H4 (cell line): Measurements from ENCODE around the gene EIF4E1B. TPM values are rescaled to one million over a fixed set of nuclear protein-coding genes. Genes with fewer than 3 reads are reported as not detected.

ENCODE experiments used
- DNase-seq: peaks from one replicate; pipeline ENCODE4 v3.0.0-alpha.2; 2015; ENCODE audit warnings: low spot score
- total RNA-seq: library from RNA; depleted of rRNA; stranded (reverse); fragments of >200 nt; shearing (Covaris generic); gene quantifications from 2 replicates; pipeline ENCODE4 v1.2.3, GENCODE V29; 2014

Gene EIF4E1B
- total RNA-seq, 1 experiment from 2014 or later, result not detected

DNA sequence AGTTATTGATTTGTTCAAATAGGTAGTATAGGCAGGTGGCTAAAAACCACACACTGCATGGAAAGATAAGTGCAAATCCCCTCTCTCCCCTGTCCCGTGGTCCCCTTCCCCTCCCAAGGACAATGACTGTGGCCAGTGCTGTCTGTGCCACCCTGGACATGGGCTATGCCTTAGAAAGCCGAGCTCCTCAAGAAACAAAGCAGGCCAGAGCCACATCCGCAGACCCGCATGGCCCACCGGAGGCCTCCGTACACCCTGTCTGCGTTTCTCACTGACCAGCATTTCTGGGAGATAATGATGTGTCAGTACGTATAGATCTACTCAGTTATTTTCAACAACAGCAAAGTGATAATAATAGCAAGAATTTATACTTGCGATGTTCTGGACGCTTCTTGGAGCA lies 33.1 kb downstream of the EIF4E1B start:
- DNase-seq, result no peak

DNA sequence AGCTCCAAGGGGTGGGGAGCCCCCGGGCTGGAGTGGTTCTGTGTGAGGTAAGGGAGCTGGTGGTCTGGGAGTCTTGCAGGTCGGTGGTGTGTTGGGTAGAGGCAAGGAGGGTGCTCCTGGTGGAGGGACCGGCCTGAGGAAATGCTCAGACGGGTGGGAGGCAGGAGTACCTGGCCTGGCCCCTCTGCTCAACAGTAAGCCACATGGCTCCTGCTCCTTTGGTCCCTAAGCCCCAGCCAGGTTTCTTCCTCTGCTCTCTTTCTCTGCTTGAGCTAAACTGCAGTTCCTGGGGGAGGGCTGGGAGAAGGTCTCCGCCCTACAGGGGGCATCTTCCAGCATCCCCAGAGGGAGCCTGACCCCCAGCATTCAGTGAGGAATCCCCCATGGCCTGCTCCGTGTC lies 34.0 kb downstream of the EIF4E1B start:
- no peak for DNase-seq

DNA sequence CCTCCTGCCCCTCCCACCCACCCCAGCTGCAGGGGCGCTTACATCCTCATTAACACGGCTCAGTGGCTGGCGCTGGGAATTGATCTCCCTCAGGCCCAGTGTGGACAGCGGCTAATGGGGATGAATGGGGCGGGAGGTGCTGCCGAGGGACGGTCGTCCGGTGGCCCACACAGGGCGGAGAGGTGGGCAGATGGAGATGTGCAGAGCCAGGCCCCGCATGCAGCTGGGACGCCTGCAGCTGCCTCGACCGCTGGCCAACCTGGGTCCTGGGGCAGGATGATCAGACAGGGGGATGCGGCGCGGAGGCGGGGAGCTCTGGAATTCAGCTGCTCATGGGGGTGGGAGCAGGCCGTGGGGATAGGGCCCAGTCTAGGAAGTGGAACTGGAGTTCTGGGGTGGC lies 34.4 kb downstream of the EIF4E1B start:
- DNase-seq, result no peak

- DNase-seq, result no peak
Measured at GRCh38 chr5:176665517-176665916, 35.0 kb downstream of the EIF4E1B start.

GRCh38 chr5:176667637-176668036 lies 37.2 kb downstream of the EIF4E1B start:
- no peak for DNase-seq

DNA sequence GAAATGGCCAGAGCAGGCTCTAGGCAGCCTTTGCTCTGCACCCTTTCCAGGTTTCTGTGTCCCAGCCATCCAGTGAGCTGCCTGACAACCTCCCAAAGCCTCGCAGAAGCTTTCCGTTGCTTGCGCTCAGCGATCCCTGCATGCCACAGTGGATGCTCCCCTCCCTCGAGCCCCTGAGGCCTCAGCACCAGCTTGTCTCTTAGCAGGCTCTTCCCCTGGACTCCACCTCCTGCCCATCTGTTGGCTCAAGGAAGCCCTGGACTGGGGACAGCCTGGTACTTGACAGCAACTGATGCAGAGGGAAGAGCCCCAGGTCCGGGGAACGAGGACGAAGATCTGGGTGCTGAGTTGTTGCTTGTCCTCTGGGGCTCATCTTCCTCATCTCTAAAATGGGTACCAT lies 40.0 kb downstream of the EIF4E1B start:
- DNase-seq, result no peak

- no peak for DNase-seq
Measured at GRCh38 chr5:176671399-176671798, 40.9 kb downstream of the EIF4E1B start.

GRCh38 chr5:176671890-176672747 lies 41.6 kb downstream of the EIF4E1B start:
- DNase-seq, result no peak

DNA sequence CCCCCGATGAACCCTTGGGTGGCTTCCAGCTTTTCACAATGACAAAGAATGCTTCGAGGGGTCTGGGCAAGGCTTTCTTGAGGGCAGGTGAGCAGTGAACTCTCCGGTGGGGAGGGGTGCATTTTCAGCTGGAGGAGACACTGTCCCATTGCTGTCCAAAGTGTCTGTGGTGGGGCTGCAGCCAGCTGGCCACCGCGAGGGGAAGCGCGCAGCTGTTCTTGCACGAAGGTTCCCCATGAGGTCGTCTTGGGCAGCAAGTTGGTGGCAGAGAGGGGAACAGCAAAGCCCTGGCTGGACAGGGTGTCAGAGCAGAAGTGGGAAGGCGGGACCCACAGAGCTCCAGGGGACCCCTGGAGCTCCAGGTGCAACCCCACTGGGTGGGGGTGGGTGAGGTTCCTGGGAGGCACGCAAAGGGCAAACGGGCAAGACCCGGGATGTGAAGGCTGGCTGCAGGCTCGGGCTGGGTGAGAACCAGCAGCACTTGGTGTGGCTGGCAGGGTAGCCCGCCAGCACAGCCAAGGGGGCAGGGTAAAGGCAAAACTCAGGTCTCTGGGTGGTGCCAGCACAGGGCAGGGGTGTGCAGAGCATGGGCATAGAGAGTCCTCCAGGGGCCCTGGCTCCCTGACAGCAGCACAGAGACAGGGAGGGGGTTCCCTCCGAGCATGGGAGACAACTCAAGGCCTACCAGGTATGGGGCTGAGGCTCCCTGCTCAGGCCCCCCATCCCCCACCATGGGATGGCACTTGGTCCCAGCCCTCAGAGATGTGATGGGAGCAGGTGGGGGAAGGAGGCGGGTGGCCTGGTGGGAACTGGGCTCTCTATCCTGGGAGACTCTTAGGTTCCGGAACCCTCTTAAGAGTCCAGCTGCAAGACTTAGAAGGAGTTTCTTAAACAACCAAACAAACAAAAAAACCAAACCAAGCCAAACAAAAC lies 43.4 kb downstream of the EIF4E1B start:
- DNase-seq, result no peak

GRCh38 chr5:176674799-176675198 lies 44.3 kb downstream of the EIF4E1B start:
- no peak for DNase-seq

DNA sequence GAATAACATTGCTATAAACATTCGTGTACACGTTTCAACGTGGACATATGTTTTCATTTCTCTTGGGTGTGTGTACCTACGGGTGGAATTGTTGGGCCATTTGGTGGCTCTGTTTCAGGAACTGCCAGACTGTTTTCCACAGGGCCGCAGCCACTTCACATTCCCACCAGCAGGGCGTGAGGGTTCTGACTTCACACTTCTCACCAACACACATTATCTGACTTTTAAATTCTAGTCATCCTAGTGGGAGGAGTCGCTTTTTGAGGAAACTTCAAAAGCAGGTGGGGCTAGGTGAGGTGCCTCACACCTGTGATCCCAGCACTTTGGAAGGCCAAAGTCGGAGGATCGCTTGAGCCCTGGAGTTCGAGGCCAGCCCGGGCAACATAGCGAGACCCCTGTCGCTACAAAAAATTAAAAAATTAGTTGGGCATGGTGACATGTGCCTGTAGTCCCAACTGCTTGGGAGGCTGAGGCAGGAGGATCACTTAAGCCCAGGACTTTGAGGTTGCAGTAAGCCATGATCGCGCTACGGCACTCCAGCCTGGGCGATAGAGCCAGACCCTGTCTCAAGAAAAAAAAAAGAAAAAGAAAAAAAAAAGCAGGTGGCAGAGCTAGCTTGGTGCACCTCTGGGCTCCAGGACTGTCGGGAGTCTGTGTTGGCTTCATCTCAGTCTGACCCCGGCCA lies 45.3 kb downstream of the EIF4E1B start:
- peak; percentile 81 for DNase-seq

DNA sequence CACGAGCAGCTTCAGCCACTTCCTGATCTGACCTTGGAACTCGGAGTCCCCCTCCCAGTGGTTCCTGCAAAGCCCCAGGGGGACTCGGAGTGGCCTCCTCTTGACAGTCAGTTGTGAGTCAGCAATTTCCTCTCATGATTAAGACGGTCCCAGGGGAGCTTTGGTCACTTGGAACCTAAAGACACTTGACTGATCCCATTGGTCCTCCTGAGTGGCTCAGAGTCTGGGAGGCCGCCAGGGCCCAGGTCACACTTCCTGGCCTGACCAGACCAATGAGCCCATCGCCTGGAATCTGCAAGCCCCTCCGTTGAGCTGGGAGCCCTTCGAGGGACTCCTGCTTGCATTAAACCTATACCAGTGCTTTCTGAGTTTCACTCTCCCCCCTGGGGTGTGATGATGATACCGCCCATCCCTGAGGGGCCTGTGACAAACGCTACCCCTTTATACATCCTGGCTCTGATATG lies 45.9 kb downstream of the EIF4E1B start:
- peak; percentile 91 for DNase-seq

- no peak for DNase-seq
Measured at GRCh38 chr5:176677209-176677939, 46.9 kb downstream of the EIF4E1B start.

DNA sequence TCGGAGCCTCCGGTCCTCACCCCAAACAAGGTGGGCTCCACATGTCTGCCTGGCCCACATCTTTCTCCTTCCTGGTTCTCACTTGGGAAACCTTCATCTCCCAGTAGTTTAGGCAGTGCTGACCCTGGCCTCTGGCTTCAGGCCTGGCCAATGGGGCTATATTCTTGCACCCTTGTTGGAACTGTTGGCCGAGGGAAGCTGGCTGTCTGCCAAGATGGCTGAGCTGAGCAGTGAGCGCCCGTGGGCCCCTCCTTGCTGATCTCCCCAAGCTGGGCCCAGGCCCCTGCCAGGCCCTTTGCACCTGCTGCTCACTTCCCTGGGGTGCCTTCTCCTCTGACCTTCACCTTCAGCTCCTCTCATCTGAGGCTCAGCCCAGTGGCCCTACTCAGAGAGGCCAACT lies 48.1 kb downstream of the EIF4E1B start:
- DNase-seq, result no peak

GRCh38 chr5:176679365-176680225 lies 49.1 kb downstream of the EIF4E1B start:
- DNase-seq, result no peak

DNA sequence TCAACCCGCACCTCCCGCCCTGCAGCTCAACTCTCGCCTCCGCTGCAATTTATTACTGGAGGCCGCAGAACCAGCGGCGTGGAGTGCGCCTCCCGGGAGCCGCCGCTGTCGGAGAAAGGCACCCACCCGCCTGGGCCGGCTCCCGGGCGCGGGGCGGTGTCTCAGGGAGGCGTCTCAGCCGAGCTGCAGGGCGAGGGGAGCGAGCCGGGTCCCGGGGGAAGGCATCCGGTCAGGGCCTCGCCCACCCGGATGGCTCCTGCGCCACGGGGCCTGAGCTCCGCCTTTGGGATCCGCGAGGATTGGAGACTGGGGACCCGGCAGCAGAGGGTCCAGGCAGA lies 49.7 kb downstream of the EIF4E1B start:
- DNase-seq, result no peak

DNA sequence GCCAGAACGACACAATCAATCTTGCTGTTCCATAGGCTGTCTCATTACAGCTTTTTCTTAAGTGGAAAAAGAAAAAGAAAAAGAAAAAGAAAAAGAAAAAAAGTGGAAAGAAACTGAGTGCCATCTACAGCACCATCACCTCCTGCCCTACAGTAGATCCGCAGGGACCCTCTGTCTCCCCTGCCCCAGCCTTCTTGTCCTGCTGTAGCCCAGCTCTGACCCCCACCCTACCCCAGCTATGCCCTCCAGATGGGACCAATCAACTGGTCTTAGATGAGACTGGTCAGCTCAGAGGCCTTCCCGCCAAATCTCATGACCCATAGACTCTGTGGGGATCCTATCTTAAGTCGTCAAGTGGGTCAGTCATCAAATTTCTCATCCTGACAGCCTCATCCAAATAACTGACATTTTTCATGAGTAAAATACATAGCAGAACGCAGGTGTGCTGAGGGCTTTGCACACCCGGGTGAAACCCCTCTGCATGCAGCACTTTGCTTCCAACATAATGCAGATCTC lies 51.6 kb downstream of the EIF4E1B start:
- DNase-seq, result no peak

GRCh38 chr5:176685010-176685409 lies 54.5 kb downstream of the EIF4E1B start:
- DNase-seq, result no peak

DNA sequence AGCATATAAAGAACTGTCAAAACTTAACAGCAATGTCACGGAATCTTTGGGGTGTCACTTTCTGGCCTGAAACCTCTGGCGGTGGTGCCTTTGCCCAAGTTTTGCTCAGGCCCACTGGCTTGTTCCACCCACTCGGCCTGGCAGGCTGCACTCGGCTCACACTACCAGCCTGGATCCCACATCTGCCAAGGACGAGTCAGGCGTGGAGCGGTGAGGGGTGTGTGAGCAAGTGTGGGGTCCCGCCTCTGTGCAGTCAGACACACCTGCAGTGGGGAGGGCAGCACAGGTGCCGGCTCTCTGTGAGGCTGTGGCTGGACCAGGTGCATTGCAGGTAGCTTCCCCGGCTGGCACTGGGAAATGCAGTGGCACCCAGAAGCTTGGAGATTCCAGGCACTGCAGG lies 56.8 kb downstream of the EIF4E1B start:
- no peak for DNase-seq

- no peak for DNase-seq
Measured at GRCh38 chr5:176687881-176688280, 57.4 kb downstream of the EIF4E1B start.
